Measurements from ENCODE around the gene OSBPL10.

The OSBPL10 gene

DNA sequence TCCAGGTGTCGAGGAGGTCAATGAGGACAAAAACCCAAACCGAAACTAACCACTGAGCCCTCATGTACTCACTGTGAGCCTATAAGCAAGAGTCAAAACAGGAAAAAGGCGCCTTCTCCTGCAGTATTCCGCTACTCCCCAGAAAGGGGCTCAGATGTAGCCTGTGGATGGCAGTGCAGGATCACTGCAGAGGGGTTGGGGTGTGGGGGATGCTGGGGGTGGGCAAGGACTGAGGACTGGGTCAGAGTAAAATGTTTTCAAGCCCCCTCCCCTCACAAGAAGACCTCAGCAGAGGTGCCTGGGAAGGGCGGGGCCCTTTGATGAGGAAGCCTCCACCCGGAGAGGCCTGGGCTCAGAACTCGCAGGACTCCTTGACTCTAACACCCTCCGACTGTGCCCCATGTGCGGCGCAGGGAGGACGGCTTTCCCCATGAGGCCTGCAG lies 170.1 kb downstream of the OSBPL10 start:
- no peak overlapping the region for H3K27ac ChIP-seq
- TF ChIP-seq, protein P1, sequence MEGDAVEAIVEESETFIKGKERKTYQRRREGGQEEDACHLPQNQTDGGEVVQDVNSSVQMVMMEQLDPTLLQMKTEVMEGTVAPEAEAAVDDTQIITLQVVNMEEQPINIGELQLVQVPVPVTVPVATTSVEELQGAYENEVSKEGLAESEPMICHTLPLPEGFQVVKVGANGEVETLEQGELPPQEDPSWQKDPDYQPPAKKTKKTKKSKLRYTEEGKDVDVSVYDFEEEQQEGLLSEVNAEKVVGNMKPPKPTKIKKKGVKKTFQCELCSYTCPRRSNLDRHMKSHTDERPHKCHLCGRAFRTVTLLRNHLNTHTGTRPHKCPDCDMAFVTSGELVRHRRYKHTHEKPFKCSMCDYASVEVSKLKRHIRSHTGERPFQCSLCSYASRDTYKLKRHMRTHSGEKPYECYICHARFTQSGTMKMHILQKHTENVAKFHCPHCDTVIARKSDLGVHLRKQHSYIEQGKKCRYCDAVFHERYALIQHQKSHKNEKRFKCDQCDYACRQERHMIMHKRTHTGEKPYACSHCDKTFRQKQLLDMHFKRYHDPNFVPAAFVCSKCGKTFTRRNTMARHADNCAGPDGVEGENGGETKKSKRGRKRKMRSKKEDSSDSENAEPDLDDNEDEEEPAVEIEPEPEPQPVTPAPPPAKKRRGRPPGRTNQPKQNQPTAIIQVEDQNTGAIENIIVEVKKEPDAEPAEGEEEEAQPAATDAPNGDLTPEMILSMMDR (IDR thresholded peaks at IDR 0.05): no peak
- DNase-seq (ENCODE audit: low spot score): no peak
- H3K4me3 ChIP-seq: no peak overlapping the region

DNA sequence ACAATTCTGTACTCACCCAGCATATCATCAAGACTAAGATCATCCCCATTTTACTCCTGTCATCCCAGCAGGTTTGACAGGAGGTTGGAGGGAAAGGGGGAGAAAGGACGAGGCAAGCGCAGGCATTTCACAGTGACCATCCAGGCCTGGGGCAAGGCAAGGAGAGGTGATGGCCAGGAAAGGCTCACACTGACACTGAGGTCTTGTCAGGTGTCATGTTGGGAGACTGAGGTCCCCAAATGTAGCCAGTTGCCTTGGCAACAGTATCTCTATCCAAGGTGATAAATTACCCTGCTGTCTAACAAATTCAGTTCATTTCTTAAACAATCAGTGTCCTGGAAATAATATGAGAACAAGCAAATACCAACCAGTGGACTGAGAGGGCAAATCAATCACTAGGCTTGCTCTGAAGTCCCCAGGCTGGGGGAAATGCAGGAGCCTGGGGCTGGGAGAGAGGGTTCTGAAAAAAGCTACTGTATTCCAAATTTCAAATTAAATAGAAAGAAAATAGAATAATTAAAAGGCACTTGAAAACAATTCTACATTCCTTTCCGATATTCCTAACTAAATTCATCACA lies 172.8 kb downstream of the OSBPL10 start:
- DNase-seq (ENCODE audit: low spot score): no peak
- Histone ChIP-seq H3K27ac (no peak overlapping the region), H3K4me3 (no peak overlapping the region)
- TF ChIP-seq, protein P1 (IDR thresholded peaks at IDR 0.05): no peak

DNA sequence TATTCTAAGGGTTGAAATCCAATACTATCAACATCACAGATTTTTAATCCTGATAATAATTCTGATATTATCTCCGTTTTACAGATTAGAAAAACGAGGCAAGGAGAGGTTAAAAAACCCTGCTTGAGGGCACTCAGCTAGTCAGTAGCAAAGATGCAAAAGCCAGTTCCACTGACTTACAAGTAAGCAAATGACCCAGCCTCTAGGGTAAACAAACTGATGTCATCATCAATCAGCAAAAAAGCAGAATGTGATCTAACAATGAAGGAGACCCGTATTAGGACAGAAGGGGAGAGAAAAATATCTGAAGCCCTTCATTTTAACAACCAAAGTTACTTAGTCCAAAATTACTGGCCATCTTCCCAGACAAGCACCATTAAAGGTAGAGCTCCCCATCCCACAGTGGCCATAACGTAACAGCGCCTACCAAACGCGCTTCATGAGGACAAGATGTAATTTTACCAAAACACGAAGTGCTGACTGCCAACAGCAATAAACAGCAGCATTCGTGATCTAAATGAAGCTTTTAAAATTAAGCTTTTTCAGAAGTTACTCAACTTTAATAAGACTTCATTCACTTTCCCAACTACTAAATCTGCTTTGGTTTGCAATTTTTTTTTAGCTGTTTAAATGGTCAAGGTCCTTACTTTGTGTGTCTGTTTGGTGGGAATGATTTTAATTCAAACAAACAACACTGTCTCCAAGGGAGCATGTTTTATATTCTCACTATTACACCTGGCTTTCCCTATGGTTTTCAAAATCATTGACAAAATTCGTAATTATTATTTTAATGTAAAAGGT lies 176.6 kb downstream of the OSBPL10 start:
- TF ChIP-seq, protein P1 (IDR thresholded peaks at IDR 0.05): no peak
- no peak for DNase-seq (ENCODE audit: low spot score)
- H3K27ac ChIP-seq: no peak overlapping the region
- H3K4me3 ChIP-seq: no peak overlapping the region

DNA sequence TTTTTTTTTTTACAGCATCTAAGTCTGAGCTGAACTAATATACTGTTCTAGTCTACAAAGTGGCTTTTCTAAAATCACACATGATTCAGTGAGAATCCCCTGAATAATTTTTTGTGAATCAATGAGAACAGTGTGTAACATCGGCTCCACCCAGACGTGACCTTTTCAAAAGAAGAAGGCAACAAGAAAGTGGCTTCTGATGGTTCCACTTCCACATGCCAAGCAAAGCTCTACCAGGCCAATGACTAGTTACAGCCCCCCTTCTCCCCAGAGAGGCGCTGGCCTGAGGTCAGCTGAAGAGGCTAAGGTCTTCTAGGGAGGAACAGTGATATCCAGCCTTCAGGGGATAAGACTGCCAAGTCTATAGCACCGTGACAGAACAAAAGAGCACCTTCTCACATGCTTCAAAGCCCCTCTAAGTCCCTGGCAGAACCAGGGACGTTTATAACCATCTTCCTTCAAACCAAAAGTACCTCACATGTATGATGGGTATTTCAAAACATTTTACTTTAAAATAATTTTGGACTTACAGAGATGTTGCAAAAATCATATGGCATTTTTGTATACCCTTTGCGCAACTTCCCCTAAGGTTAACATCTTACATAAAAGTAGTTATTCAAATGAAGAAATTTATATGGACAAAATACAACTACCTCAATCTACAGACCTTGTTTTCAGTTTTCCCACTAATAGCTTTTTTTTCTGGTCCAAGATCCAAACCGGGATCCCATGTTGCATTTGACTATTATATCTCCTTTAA lies 177.9 kb downstream of the OSBPL10 start:
- no peak for DNase-seq (ENCODE audit: low spot score)
- TF ChIP-seq, protein P1 (IDR thresholded peaks at IDR 0.05): no peak
- Histone ChIP-seq H3K4me3 (no peak overlapping the region), H3K27ac (no peak overlapping the region)

DNA sequence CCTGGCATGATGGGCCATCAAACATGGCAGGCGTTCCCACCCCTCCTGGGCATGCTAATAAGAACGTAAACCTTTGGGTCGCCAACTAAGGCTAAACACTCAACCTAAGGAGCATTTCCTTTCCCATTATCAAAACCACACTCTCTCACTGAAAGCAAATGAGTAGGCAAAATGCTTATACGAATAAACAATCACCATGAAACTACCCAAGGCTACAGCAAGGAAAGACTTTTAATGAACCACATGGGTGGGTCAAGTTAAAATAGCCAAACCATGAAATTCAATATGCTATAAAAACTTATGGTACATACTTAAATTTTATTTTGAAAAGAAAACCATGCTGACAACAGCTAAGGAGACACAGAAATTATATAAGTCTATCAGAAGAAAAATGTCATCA lies 180.6 kb downstream of the OSBPL10 start:
- TF ChIP-seq, protein P1 (IDR thresholded peaks at IDR 0.05): no peak
- H3K4me3 ChIP-seq: no peak overlapping the region
- DNase-seq (ENCODE audit: low spot score): no peak
- no peak overlapping the region for H3K27ac ChIP-seq

DNA sequence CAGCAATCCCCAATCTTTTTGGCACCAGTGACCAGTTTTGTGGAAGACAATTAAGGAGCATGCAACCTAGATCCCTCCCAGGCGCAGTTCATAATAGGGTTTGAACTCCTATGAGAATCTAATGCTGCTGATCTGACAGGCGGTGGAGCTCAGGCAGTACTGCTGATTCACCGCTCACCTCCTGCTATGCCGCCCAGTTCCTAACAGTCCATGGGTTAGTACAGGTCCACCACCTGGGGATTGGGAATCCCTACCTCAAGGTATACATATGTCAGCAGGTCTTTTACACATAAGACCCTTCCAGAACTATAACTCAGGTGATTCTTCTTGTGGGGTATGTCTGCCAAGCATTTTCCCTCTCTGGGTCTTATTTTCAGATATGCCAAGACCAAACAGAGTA lies 182.2 kb downstream of the OSBPL10 start:
- TF ChIP-seq, protein P1 (IDR thresholded peaks at IDR 0.05): no peak
- no peak overlapping the region for H3K27ac ChIP-seq
- DNase-seq (ENCODE audit: low spot score): no peak
- H3K4me3 ChIP-seq: no peak overlapping the region
